Middle frontal gyrus (tissue), 1 donor: ENCODE data around the gene PRR16.

Source experiments
- DNase-seq: peaks from one replicate; pipeline ENCODE4 v3.0.0-alpha.2; 2015; ENCODE audit warnings: low spot score; ENCODE audit errors: extremely low spot score

Gene PRR16

GRCh38 chr5:120512791-120513650, 48.9 kb downstream of the PRR16 start:
- DNase-seq: no peak

- no peak for DNase-seq
Observed at GRCh38 chr5:120516805-120517204, 52.7 kb downstream of the PRR16 start.

- no peak for DNase-seq
Observed at GRCh38 chr5:120517607-120518252, 53.6 kb downstream of the PRR16 start.

- no peak for DNase-seq
Observed at GRCh38 chr5:120518581-120518980, 54.5 kb downstream of the PRR16 start.

GRCh38 chr5:120527251-120527650, 63.2 kb downstream of the PRR16 start:
- no peak for DNase-seq

GRCh38 chr5:120528609-120529008, 64.5 kb downstream of the PRR16 start:
- DNase-seq: no peak

GRCh38 chr5:120529386-120529785, 65.3 kb downstream of the PRR16 start:
- no peak for DNase-seq

- no peak for DNase-seq
Observed at GRCh38 chr5:120531215-120531614, 67.1 kb downstream of the PRR16 start.

GRCh38 chr5:120532835-120533234, 68.7 kb downstream of the PRR16 start:
- no peak for DNase-seq

GRCh38 chr5:120533581-120533980, 69.5 kb downstream of the PRR16 start:
- no peak for DNase-seq

- DNase-seq: no peak
Observed at GRCh38 chr5:120535900-120536299, 71.8 kb downstream of the PRR16 start.

GRCh38 chr5:120538149-120538548, 74.0 kb downstream of the PRR16 start:
- DNase-seq: no peak

- no peak for DNase-seq
Observed at GRCh38 chr5:120538644-120539043, 74.5 kb downstream of the PRR16 start.

- no peak for DNase-seq
Observed at GRCh38 chr5:120539471-120539870, 75.4 kb downstream of the PRR16 start.

GRCh38 chr5:120540097-120540496, 76.0 kb downstream of the PRR16 start:
- no peak for DNase-seq

GRCh38 chr5:120544043-120544442, 79.9 kb downstream of the PRR16 start:
- DNase-seq: no peak

- no peak for DNase-seq
Observed at GRCh38 chr5:120545007-120545406, 80.9 kb downstream of the PRR16 start.

GRCh38 chr5:120545951-120546350, 81.9 kb downstream of the PRR16 start:
- DNase-seq: no peak

- no peak for DNase-seq
Observed at GRCh38 chr5:120546922-120547321, 82.8 kb downstream of the PRR16 start.

GRCh38 chr5:120550358-120550757, 86.3 kb downstream of the PRR16 start:
- DNase-seq: no peak

- no peak for DNase-seq
Observed at GRCh38 chr5:120552638-120553037, 88.5 kb downstream of the PRR16 start.

GRCh38 chr5:120555345-120555744, 91.2 kb downstream of the PRR16 start:
- no peak for DNase-seq

- no peak for DNase-seq
Observed at GRCh38 chr5:120564013-120564412, 99.9 kb downstream of the PRR16 start.
